ENCODE results near the gene GARIN5B. TPM values are rescaled to one million over a fixed set of nuclear protein-coding genes. Genes with fewer than 3 reads are reported as not detected.

Gene GARIN5B
- polyA plus RNA-seq, 10 donors, result 0.07 TPM; not detected in 9

Other genes starting within 250 kb of the GARIN5B start
- 100 to 1,000 TPM in 1 of 10 donors, 10 to 100 TPM in 9; 49.8 to 104 (median 82.2) TPM for gene PPP1R12C, start 245.6 kb downstream of the GARIN5B start, polyA plus RNA-seq (ENCODE audit: insufficient read length in 10 of 10)
- gene TNNT1, start 214.1 kb downstream of the GARIN5B start, polyA plus RNA-seq (ENCODE audit: insufficient read length in 10 of 10), result 1,000 to 10,000 TPM in 2 of 10 donors, 100 to 1,000 TPM in 8; 199 to 1,145 (median 658) TPM
- gene TNNI3, start 205.5 kb downstream of the GARIN5B start, polyA plus RNA-seq (ENCODE audit: insufficient read length in 10 of 10), result 1 to 10 TPM in 9 of 10 donors, under 1 TPM in 1; 0.88 to 4.7 (median 2.2) TPM
- gene DNAAF3, start 196.6 kb downstream of the GARIN5B start, polyA plus RNA-seq (ENCODE audit: insufficient read length in 10 of 10), result under 1 TPM; 0.15 to 0.92 (median 0.54) TPM
- under 1 TPM in 6 of 10 donors, not detected in 4; 0.05 to 0.13 (median 0.07) TPM for gene SYT5, start 183.0 kb downstream of the GARIN5B start, polyA plus RNA-seq (ENCODE audit: insufficient read length in 10 of 10)
- 1 to 10 TPM in 1 of 10 donors, under 1 TPM in 9; 0.20 to 1.2 (median 0.56) TPM for gene PTPRH, start 153.8 kb downstream of the GARIN5B start, polyA plus RNA-seq (ENCODE audit: insufficient read length in 10 of 10)
- gene TMEM86B, start 134.5 kb downstream of the GARIN5B start, polyA plus RNA-seq (ENCODE audit: insufficient read length in 10 of 10), result 1 to 10 TPM; 1.4 to 3.5 (median 2.9) TPM
- gene PPP6R1, start 104.2 kb downstream of the GARIN5B start, polyA plus RNA-seq (ENCODE audit: insufficient read length in 10 of 10), result 10 to 100 TPM; 21.5 to 31.9 (median 27.8) TPM
- 10 to 100 TPM; 14.6 to 29.6 (median 21.2) TPM for gene HSPBP1, start 83.2 kb downstream of the GARIN5B start, polyA plus RNA-seq (ENCODE audit: insufficient read length in 10 of 10)
- gene BRSK1, start 79.3 kb downstream of the GARIN5B start, polyA plus RNA-seq (ENCODE audit: insufficient read length in 10 of 10), result 10 to 100 TPM in 1 of 10 donors, 1 to 10 TPM in 9; 5.0 to 10.9 (median 8.0) TPM
- gene TMEM150B, start 37.9 kb downstream of the GARIN5B start, polyA plus RNA-seq (ENCODE audit: insufficient read length in 10 of 10), result 1 to 10 TPM in 2 of 10 donors, under 1 TPM in 8; 0.45 to 1.3 (median 0.68) TPM
- 10 to 100 TPM; 12.8 to 29.0 (median 18.0) TPM for gene KMT5C, start 23.4 kb downstream of the GARIN5B start, polyA plus RNA-seq (ENCODE audit: insufficient read length in 10 of 10)
- gene COX6B2, start 8.5 kb downstream of the GARIN5B start, polyA plus RNA-seq (ENCODE audit: insufficient read length in 10 of 10), result 1 to 10 TPM in 2 of 10 donors, under 1 TPM in 3, not detected in 5; 0.08 to 3.0 (median 0.24) TPM
- gene IL11, start 7.2 kb upstream of the GARIN5B start, polyA plus RNA-seq (ENCODE audit: insufficient read length in 10 of 10), result under 1 TPM in 8 of 10 donors, not detected in 2; 0.07 to 0.66 (median 0.39) TPM
- gene TMEM190, start 13.6 kb upstream of the GARIN5B start, polyA plus RNA-seq (ENCODE audit: insufficient read length in 10 of 10), result not detected
- gene TMEM238, start 21.0 kb upstream of the GARIN5B start, polyA plus RNA-seq (ENCODE audit: insufficient read length in 10 of 10), result under 1 TPM in 5 of 10 donors, not detected in 5; 0.12 to 0.48 (median 0.23) TPM
- 1,000 to 10,000 TPM; 1,118 to 2,122 (median 1,535) TPM for gene RPL28, start 22.7 kb upstream of the GARIN5B start, polyA plus RNA-seq (ENCODE audit: insufficient read length in 10 of 10)
- 10 to 100 TPM; 26.3 to 47.0 (median 37.2) TPM for gene UBE2S, start 44.5 kb upstream of the GARIN5B start, polyA plus RNA-seq (ENCODE audit: insufficient read length in 10 of 10)
- under 1 TPM; 0.07 to 0.39 (median 0.15) TPM for gene SHISA7, start 80.0 kb upstream of the GARIN5B start, polyA plus RNA-seq (ENCODE audit: insufficient read length in 10 of 10)
- 10 to 100 TPM; 26.6 to 40.9 (median 30.8) TPM for gene ISOC2, start 98.4 kb upstream of the GARIN5B start, polyA plus RNA-seq (ENCODE audit: insufficient read length in 10 of 10)
- not detected for gene C19orf85, start 101.5 kb upstream of the GARIN5B start, polyA plus RNA-seq (ENCODE audit: insufficient read length in 10 of 10)
- 1 to 10 TPM; 2.1 to 4.3 (median 3.1) TPM for gene ZNF628, start 113.4 kb upstream of the GARIN5B start, polyA plus RNA-seq (ENCODE audit: insufficient read length in 10 of 10)
- 10 to 100 TPM; 21.1 to 41.2 (median 27.1) TPM for gene NAT14, start 121.9 kb upstream of the GARIN5B start, polyA plus RNA-seq (ENCODE audit: insufficient read length in 10 of 10)
- gene SSC5D, start 125.2 kb upstream of the GARIN5B start, polyA plus RNA-seq (ENCODE audit: insufficient read length in 10 of 10), result 10 to 100 TPM; 13.9 to 50.8 (median 23.6) TPM
- gene SBK2, start 173.9 kb upstream of the GARIN5B start, polyA plus RNA-seq (ENCODE audit: insufficient read length in 10 of 10), result 1 to 10 TPM in 9 of 10 donors, under 1 TPM in 1; 0.90 to 6.8 (median 3.3) TPM
- under 1 TPM in 3 of 10 donors, not detected in 7; 0.12 to 0.49 (median 0.12) TPM for gene SBK3, start 182.3 kb upstream of the GARIN5B start, polyA plus RNA-seq (ENCODE audit: insufficient read length in 10 of 10)
- gene ZNF579, start 217.6 kb upstream of the GARIN5B start, polyA plus RNA-seq (ENCODE audit: insufficient read length in 10 of 10), result 10 to 100 TPM in 6 of 10 donors, 1 to 10 TPM in 4; 9.2 to 14.7 (median 10.4) TPM
- 10 to 100 TPM in 8 of 10 donors, 1 to 10 TPM in 2; 8.5 to 13.3 (median 11.1) TPM for gene FIZ1, start 236.3 kb upstream of the GARIN5B start, polyA plus RNA-seq (ENCODE audit: insufficient read length in 10 of 10)
- gene ZNF524, start 237.0 kb upstream of the GARIN5B start, polyA plus RNA-seq (ENCODE audit: insufficient read length in 10 of 10), result 1 to 10 TPM; 4.6 to 9.1 (median 7.2) TPM
- 1 to 10 TPM; 5.0 to 8.7 (median 6.5) TPM for gene ZNF865, start 242.4 kb upstream of the GARIN5B start, polyA plus RNA-seq (ENCODE audit: insufficient read length in 10 of 10)

Measured in muscle of back (tissue), 10 donors.